DND-41 (cell line): ENCODE measurements around the gene PLXNB3.

Experiments
- ATAC-seq: fragments of 200-7000 bp; cut with Tn5 transposase; 3 replicates; pipeline ENCODE4 v1.9.1; 2021; ENCODE audit warnings: low read depth; ENCODE audit not compliant: insufficient read depth
- DNase-seq: peaks from one replicate; pipeline ENCODE4 v3.0.0-alpha.2; 2020
- H2AFZ ChIP-seq: 2 replicates; pipeline ENCODE4 v1.6.0; 2012; ENCODE audit warnings: low read depth, low read length
- H3K27ac ChIP-seq: 2 replicates; pipeline ENCODE4 v1.5.1; 2012; ENCODE audit warnings: low read length, inconsistent platforms
- H3K27me3 ChIP-seq: fragments of 200-600 bp; sonication (generic); 2 replicates; pipeline ENCODE4 v1.6.0; 2012; ENCODE audit warnings: low read length, mild to moderate bottlenecking, inconsistent platforms; ENCODE audit not compliant: insufficient read depth, poor library complexity
- H3K36me3 ChIP-seq: 2 replicates; pipeline ENCODE4 v1.5.1; 2012; ENCODE audit warnings: low read length, inconsistent platforms; ENCODE audit not compliant: insufficient read depth
- H3K4me1 ChIP-seq: 2 replicates; pipeline ENCODE4 v1.5.1; 2012; ENCODE audit warnings: mild to moderate bottlenecking, low read length; ENCODE audit not compliant: insufficient read depth
- H3K4me2 ChIP-seq: 2 replicates; pipeline ENCODE4 v1.6.0; 2012; ENCODE audit warnings: mild to moderate bottlenecking, moderate library complexity, low read length, inconsistent platforms; ENCODE audit not compliant: insufficient read depth
- H3K4me3 ChIP-seq, 2 experiments: fragments of 200-600 bp in 1 of 2; shearing (Covaris generic) in 1 of 2; 2 replicates each; pipeline ENCODE4 v1.5.1; 2012 to 2016; ENCODE audit warnings: inconsistent platforms in 2 of 2, low read length in 2 of 2, mild to moderate bottlenecking in 2 of 2, low read depth in 1 of 2, moderate library complexity in 1 of 2
- H3K79me2 ChIP-seq: 2 replicates; pipeline ENCODE4 v1.6.0; 2012; ENCODE audit warnings: low read length, inconsistent platforms; ENCODE audit not compliant: insufficient read depth
- H3K9ac ChIP-seq: 2 replicates; pipeline ENCODE4 v1.6.0; 2012; ENCODE audit warnings: low read depth, mild to moderate bottlenecking, inconsistent platforms, low read length, moderate library complexity
- H3K9me3 ChIP-seq: 2 replicates; pipeline ENCODE4 v1.5.1; 2012; ENCODE audit warnings: low read length, moderate library complexity, mild to moderate bottlenecking, inconsistent platforms; ENCODE audit not compliant: insufficient read depth, severe bottlenecking
- H4K20me1 ChIP-seq: 2 replicates; pipeline ENCODE4 v1.6.0; 2012; ENCODE audit warnings: low read length; ENCODE audit not compliant: insufficient read depth
- EZH2 ChIP-seq: IDR thresholded peaks from 3 replicates; pipeline ENCODE4 v1.6.1; 2012; ENCODE audit warnings: borderline replicate concordance, low read depth, mild to moderate bottlenecking, moderate library complexity, low read length, inconsistent platforms; ENCODE audit not compliant: severe bottlenecking
- TF ChIP-seq, protein P1 (sequence below): IDR thresholded peaks from 2 replicates; pipeline ENCODE4 v1.5.1; 2012; ENCODE audit warnings: borderline replicate concordance, low read length, moderate library complexity, mild to moderate bottlenecking; ENCODE audit not compliant: poor library complexity, severe bottlenecking; ENCODE audit errors: extremely low read depth

Gene PLXNB3

DNA sequence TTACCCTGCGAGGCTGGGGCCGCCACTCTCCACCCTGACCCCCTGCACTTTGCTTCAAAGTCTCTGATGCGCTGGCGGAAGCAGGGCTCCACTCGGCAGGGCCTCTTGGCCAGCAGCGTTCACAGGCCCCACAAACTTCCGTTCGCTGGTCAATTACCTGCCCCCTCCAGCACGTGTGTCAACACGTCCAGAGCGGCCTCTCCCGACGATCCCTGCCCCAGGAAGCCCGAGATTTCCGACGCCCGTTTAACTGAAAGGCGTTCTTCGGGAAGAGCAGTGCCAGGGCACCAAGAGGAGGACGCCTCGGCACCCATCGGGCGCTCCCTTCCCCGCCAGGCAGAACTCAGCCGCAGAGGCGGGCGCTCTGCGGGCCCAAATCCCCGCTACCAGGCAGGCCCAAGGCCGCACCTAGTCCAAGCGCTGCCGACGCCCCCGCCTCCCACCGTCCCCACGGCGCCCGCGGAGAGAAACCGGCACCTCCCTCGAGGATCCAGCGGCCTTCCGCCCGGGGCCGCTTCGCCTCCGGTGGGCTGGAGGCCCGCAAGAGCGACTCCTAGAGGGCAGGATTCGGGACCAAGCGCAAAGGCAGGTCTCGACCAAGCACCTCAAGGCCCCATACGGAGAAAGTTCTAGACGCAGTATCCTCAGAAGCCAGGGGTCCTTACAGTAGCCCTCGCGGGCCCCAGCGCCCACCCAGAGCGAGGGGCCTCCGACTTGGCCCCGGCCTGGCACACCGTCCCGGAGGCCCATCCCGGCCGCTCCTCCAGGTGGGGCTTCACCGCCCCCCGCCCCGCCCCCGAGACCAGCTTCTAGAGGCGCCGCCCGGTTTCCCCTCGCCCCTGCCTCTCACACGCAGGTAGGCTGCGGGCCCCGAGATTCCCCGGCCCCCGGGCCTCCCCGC, 40.4 kb upstream of the PLXNB3 start:
- H3K27me3 ChIP-seq: no peaks in the 10 kb centered on the region
- DNase-seq (peak; percentile 12), ATAC-seq (peak; percentile 55)
- peaks cover 31% of the 10 kb centered on the region for H4K20me1 ChIP-seq
- H3K79me2 ChIP-seq: peaks cover 45% of the 10 kb centered on the region
- peak overlapping the region; percentile 97 for H3K4me2 ChIP-seq
- peaks cover 39% of the 10 kb centered on the region for H3K36me3 ChIP-seq
- H3K27ac ChIP-seq: peak overlapping the region; percentile 78
- peak overlapping the region; percentile 78 for H3K9ac ChIP-seq
- no peaks in the 10 kb centered on the region for H3K9me3 ChIP-seq
- no peak for TF ChIP-seq EZH2
- TF ChIP-seq, protein P1, sequence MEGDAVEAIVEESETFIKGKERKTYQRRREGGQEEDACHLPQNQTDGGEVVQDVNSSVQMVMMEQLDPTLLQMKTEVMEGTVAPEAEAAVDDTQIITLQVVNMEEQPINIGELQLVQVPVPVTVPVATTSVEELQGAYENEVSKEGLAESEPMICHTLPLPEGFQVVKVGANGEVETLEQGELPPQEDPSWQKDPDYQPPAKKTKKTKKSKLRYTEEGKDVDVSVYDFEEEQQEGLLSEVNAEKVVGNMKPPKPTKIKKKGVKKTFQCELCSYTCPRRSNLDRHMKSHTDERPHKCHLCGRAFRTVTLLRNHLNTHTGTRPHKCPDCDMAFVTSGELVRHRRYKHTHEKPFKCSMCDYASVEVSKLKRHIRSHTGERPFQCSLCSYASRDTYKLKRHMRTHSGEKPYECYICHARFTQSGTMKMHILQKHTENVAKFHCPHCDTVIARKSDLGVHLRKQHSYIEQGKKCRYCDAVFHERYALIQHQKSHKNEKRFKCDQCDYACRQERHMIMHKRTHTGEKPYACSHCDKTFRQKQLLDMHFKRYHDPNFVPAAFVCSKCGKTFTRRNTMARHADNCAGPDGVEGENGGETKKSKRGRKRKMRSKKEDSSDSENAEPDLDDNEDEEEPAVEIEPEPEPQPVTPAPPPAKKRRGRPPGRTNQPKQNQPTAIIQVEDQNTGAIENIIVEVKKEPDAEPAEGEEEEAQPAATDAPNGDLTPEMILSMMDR: peak; percentile 54
- peak overlapping the region; percentile 62 to 85; a peak in 3 of 4 replicates for H3K4me3 ChIP-seq
- peaks cover 24% of the 10 kb centered on the region for H3K4me1 ChIP-seq
- H2AFZ ChIP-seq: peak overlapping the region; percentile 52; the same call in 1 of the 2 replicates

- peaks cover 38% of the 10 kb centered on the region for H3K79me2 ChIP-seq
Observed at GRCh38 chrX:153724252-153725038, 39.6 kb upstream of the PLXNB3 start, which contains the start of the genes ABCD1 and BCAP31. TSS of gene ABCD1 (plus strand) at chrX:153724856. CDS start at chrX:153725267, 411 bp downstream. TSS of gene BCAP31 (minus strand) at chrX:153724387. CDS start at chrX:153723244, 1,143 bp downstream.

GRCh38 chrX:153725039-153725831, 38.8 kb upstream of the PLXNB3 start:
- no peak for TF ChIP-seq EZH2
- TF ChIP-seq, protein P1: no peak
- peak; percentile 1; the same call in 1 of the 3 replicates for ATAC-seq
- H3K27me3 ChIP-seq: no peaks in the 10 kb centered on the region
- peak overlapping the region; percentile 49 for H2AFZ ChIP-seq
- peak overlapping the region; percentile 81 for H3K4me2 ChIP-seq
- H3K9me3 ChIP-seq: no peaks in the 10 kb centered on the region
- H3K4me1 ChIP-seq: peaks cover 24% of the 10 kb centered on the region
- peaks cover 32% of the 10 kb centered on the region for H3K79me2 ChIP-seq
- DNase-seq: no peak
- H3K27ac ChIP-seq: peak overlapping the region; percentile 72
- H3K4me3 ChIP-seq: peak overlapping the region; percentile 24 to 60; a peak in 3 of 4 replicates
- peaks cover 24% of the 10 kb centered on the region for H3K36me3 ChIP-seq
- peaks cover 24% of the 10 kb centered on the region for H4K20me1 ChIP-seq
- peak overlapping the region; percentile 78 for H3K9ac ChIP-seq

More at GRCh38 chrX:153724252-153725038, 39.6 kb upstream of the PLXNB3 start, which contains the start of the genes ABCD1 and BCAP31:
- ATAC-seq (peak; percentile 83), DNase-seq (peak; percentile 90)
- H3K36me3 ChIP-seq: peaks cover 32% of the 10 kb centered on the region
- no peaks in the 10 kb centered on the region for H3K27me3 ChIP-seq
- TF ChIP-seq EZH2: no peak
- TF ChIP-seq, protein P1: no peak
- H3K9ac ChIP-seq: peak within 1 kb of the TSS; percentile 78
- H3K9me3 ChIP-seq: no peaks in the 10 kb centered on the region
- H4K20me1 ChIP-seq: peaks cover 28% of the 10 kb centered on the region
- peak within 1 kb of the TSS; percentile 52 for H2AFZ ChIP-seq
- H3K4me1 ChIP-seq: peaks cover 24% of the 10 kb centered on the region
- peak within 1 kb of the TSS; percentile 97 for H3K4me2 ChIP-seq
- H3K27ac ChIP-seq: peak within 1 kb of the TSS; percentile 78
- H3K4me3 ChIP-seq: peak within 1 kb of the TSS; percentile 62 to 85; a peak in 3 of 4 replicates
